CD4-positive, CD25-positive, alpha-beta regulatory T cell (primary cell): ENCODE data around the gene RPS28. TPM values are rescaled to one million over a fixed set of nuclear protein-coding genes. Genes with fewer than 3 reads are reported as not detected.

Experiments
- ATAC-seq, 2 donors: fragments of 150-1000 bp; cut with Tn5 transposase; one replicate each; pipeline ENCODE4 v1.10.0; 2021; ENCODE audit warnings: low read depth in 2 of 2, moderate number of reproducible peaks in 2 of 2, moderate library complexity in 1 of 2
- DNase-seq, 3 donors: peaks; one replicate each; pipeline versions ENCODE4 v3.0.0 to v3.0.0-alpha.2; 2012 to 2022; ENCODE audit warnings: mixed read lengths in 1 of 3
- H3K27ac ChIP-seq: one replicate; pipeline ENCODE4 v1.7.0; 2013; ENCODE audit warnings: mild to moderate bottlenecking, low read length; ENCODE audit not compliant: insufficient read depth, poor library complexity, severe bottlenecking
- H3K27me3 ChIP-seq: one replicate; pipeline ENCODE4 v1.7.0; 2013; ENCODE audit warnings: low read length; ENCODE audit not compliant: control insufficient read depth, insufficient read depth
- H3K36me3 ChIP-seq: one replicate; pipeline ENCODE4 v1.7.0; 2013; ENCODE audit warnings: mild to moderate bottlenecking, low read length, moderate library complexity; ENCODE audit not compliant: control insufficient read depth, insufficient read depth
- H3K4me1 ChIP-seq: 2 replicates; pipeline ENCODE4 v1.7.0; 2013; ENCODE audit warnings: mild to moderate bottlenecking, low read length; ENCODE audit not compliant: insufficient read depth, control insufficient read depth, poor library complexity, severe bottlenecking
- H3K4me3 ChIP-seq: one replicate; pipeline ENCODE4 v1.7.0; 2013; ENCODE audit warnings: low read depth, mild to moderate bottlenecking, low read length, moderate library complexity
- H3K9me3 ChIP-seq, 2 experiments: 1 replicate in 1 of 2; 2 replicates in 1 of 2; pipeline ENCODE4 v1.7.0; 2013; ENCODE audit warnings: low read length in 2 of 2, mild to moderate bottlenecking in 1 of 2, moderate library complexity in 1 of 2; ENCODE audit not compliant: control insufficient read depth in 2 of 2
- H3K27ac Mint-ChIP-seq, 3 donors: one replicate each; pipeline ENCODE4 v1.8.0; 2020 to 2022; ENCODE audit warnings: mild to moderate bottlenecking in 3 of 3, mixed read lengths in 3 of 3, moderate library complexity in 2 of 3
- H3K27me3 Mint-ChIP-seq: one replicate; pipeline ENCODE4 v1.8.0; 2022; ENCODE audit warnings: mild to moderate bottlenecking, mixed read lengths
- H3K36me3 Mint-ChIP-seq: one replicate; pipeline ENCODE4 v1.8.0; 2020; ENCODE audit warnings: mixed read lengths
- H3K4me1 Mint-ChIP-seq, 4 donors: one replicate each; pipeline ENCODE4 v1.8.0; 2020 to 2022; ENCODE audit warnings: mixed read lengths in 4 of 4, mild to moderate bottlenecking in 1 of 4
- H3K4me3 Mint-ChIP-seq, 4 donors: one replicate each; pipeline ENCODE4 v1.8.0; 2020 to 2022; ENCODE audit warnings: mild to moderate bottlenecking in 4 of 4, mixed read lengths in 4 of 4, moderate library complexity in 3 of 4
- H3K9me3 Mint-ChIP-seq, 7 donors: one replicate each; pipeline ENCODE4 v1.8.0; 2020 to 2022; ENCODE audit warnings: mixed read lengths in 7 of 7, mild to moderate bottlenecking in 3 of 7, moderate library complexity in 2 of 7
- polyA plus RNA-seq, 4 donors: library from polyadenylated mRNA; unstranded; fragments of 300-500 nt; fragmentation: Illumina TruSeq; gene quantifications; one replicate each; pipeline ENCODE4 v1.2.3, GENCODE V29; 2021
- total RNA-seq: library from RNA; stranded (reverse); gene quantifications from one replicate; pipeline ENCODE4 v1.2.3, GENCODE V29; 2022

The RPS28 gene
- total and polyA plus RNA-seq, 5 donors from 2014 or later = 1,925 to 3,295 (median 2,410) TPM

DNA sequence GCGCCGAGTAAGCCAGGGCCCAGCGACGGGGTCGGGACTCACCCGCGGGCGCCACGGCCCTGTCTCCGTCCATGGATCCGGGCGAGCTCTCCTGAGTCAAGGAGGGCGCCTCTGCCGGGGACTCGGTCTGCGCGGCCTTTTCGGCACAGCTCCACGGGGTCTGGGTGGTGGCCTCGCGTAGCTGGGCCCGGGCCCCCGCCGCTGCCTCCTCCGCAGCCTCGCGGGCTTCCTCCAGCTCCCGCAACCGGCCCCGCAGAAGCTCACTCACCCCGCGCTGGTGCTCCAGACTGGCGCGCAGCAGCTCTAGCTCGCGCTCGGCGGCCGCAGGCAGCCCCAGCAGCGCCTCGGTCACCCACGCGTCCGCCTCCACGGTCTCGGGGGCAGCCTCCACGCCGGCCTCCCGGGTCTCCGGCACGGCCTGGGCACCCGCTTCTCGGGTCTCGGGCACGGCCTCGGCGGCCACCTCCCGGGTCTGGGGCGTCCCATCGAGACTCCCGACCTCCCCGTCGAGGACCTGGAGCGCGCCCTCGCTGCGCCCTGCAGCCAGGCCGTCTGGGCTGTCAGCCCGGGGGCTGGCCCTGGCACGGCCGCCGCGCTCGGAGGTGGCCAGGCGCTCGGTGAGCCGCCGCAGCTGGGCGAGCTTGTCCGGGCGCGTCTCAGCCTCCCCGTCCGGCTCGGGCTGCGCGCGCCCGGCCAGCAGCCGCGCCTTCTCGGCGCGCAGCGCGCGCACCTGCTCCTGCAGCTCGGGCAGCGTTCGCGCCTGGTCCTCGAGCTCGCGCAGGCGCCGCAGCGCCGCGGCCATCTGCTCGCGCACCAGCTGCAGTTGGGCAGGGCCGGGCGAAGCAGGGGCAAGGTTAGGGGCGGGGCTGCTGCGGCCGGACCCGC lies 13.4 kb downstream of the RPS28 start:
- DNase-seq = peak in 1 of 3 donors; percentile 49
- no peak overlapping the region for H3K4me3 Mint-ChIP-seq
- H3K27me3 Mint-ChIP-seq = peaks cover 25% of the 10 kb centered on the region
- Histone ChIP-seq H3K27ac (no peak overlapping the region), H3K9me3 (no peaks in the 10 kb centered on the region), H3K4me1 (peaks cover 20% of the 10 kb centered on the region), H3K27me3 (no peaks in the 10 kb centered on the region), H3K36me3 (no peaks in the 10 kb centered on the region), H3K4me3 (no peak overlapping the region)
- peaks cover 0 to 4% (median 0%) of the 10 kb centered on the region in 7 donors for H3K9me3 Mint-ChIP-seq
- H3K36me3 Mint-ChIP-seq = peaks cover 3% of the 10 kb centered on the region
- H3K27ac Mint-ChIP-seq = no peak overlapping the region
- peaks cover 0 to 7% (median 2%) of the 10 kb centered on the region in 4 donors for H3K4me1 Mint-ChIP-seq
- ATAC-seq = peak; percentile 21 to 28

DNA sequence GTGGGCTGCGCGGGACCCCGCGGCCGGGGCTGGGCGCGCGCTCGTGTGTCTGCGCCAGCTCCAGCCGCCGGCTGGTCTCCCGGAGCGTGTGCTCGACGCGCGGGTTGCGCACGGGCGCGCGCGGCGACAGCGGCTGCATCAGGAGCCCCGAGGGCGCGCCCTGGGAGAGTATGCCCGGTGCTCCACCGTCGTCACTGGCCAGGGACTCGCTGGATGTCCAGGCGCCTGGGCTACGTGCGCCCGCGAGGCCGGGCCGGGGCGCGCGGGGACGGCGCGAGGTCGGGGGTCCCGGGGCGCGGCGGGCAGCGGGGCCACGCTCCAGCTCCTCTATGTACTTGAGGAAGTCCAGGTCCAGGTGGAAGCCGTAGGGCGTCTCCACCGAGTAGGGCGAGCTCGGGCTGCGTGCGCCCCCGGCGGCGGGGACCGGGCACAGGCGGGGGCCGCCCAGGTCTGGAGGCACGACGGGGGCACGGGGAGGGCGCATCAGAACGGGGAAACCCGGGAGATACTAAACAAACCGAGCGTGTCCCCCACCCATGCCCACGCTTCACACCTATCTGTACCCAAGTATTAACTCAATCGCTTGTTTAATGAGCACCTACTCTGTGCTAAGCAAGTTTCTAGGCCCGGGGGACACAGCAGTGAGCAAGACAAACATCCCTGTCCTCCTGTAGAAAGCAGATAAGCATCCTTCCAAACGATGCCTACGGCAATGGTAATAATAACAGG lies 14.2 kb downstream of the RPS28 start:
- ATAC-seq (peak in 1 of 2 donors; percentile 25), DNase-seq (peak in 2 of 3 donors; percentile 18 to 50)
- H3K4me3 Mint-ChIP-seq = peak overlapping the region in 2 of 4 donors; percentile 16 to 61
- H3K4me1 Mint-ChIP-seq = peaks cover 0 to 7% (median 4%) of the 10 kb centered on the region in 4 donors
- Histone ChIP-seq H3K27ac (no peak overlapping the region), H3K4me1 (peaks cover 20% of the 10 kb centered on the region), H3K36me3 (no peaks in the 10 kb centered on the region), H3K9me3 (no peaks in the 10 kb centered on the region), H3K27me3 (no peaks in the 10 kb centered on the region), H3K4me3 (no peak overlapping the region)
- H3K27ac Mint-ChIP-seq = no peak overlapping the region
- peaks cover 0 to 4% (median 0%) of the 10 kb centered on the region in 7 donors for H3K9me3 Mint-ChIP-seq
- H3K27me3 Mint-ChIP-seq = peaks cover 29% of the 10 kb centered on the region
- H3K36me3 Mint-ChIP-seq = peaks cover 3% of the 10 kb centered on the region

DNA sequence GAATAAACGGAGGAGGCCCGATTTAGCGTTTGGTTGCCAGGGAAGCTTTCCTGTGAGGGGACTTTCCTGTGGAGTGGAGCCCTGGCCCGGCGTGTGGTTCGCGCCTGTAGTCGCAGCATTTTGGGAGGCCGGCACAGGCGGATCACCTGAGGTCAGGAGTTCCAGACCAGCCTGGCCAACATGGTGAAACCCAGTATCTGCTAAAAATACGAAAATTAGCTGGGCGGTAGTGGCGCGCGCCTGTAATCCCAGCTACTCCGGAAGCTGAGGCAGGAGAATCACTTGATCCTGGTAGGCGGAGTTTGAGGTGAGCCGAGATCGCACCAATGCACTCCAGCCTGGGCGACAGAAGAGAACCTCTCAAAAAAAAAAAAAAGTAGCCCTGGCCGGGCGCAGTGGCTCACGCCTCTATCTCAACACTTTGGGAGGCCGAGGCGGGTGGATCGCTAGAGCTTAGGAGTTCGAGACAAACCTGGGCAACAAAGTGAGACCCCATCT lies 14.8 kb downstream of the RPS28 start:
- no peak overlapping the region for H3K27ac Mint-ChIP-seq
- no peak overlapping the region for H3K4me3 ChIP-seq
- no peak overlapping the region for H3K27ac ChIP-seq
- peak overlapping the region in 2 of 4 donors; percentile 16 to 61 for H3K4me3 Mint-ChIP-seq
- H3K9me3 Mint-ChIP-seq = peaks cover 0 to 4% (median 0%) of the 10 kb centered on the region in 7 donors
- no peaks in the 10 kb centered on the region for H3K9me3 ChIP-seq
- H3K27me3 Mint-ChIP-seq = peaks cover 34% of the 10 kb centered on the region
- peaks cover 3% of the 10 kb centered on the region for H3K36me3 Mint-ChIP-seq
- ATAC-seq (no peak), DNase-seq (no peak)
- H3K27me3 ChIP-seq = no peaks in the 10 kb centered on the region
- H3K4me1 Mint-ChIP-seq = peaks cover 0 to 9% (median 7%) of the 10 kb centered on the region in 4 donors
- H3K4me1 ChIP-seq = peaks cover 20% of the 10 kb centered on the region
- H3K36me3 ChIP-seq = no peaks in the 10 kb centered on the region

DNA sequence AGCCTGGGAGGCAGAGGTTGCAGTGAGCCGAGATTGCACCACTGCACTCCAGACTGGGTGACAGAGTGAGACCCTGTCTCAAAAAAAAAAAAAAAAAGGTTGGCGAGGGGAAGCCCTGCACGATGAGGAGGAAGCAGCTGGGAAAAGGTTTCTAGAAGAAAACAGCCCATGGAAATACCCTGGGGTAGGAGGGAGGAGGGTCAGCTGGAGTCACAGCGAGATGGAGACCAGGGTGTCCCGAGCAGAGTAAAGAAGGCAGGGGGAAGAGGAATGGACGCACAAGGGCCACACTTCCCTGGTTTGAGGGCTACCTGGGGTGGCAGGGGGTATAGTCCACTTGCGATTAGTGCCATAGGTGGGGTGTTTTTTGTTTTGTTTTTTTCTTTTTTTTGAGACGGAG lies 15.4 kb downstream of the RPS28 start:
- peaks cover 0 to 11% (median 7%) of the 10 kb centered on the region in 4 donors for H3K4me1 Mint-ChIP-seq
- Histone ChIP-seq H3K27ac (no peak overlapping the region), H3K36me3 (no peaks in the 10 kb centered on the region), H3K4me1 (peaks cover 20% of the 10 kb centered on the region), H3K27me3 (no peaks in the 10 kb centered on the region), H3K4me3 (no peak overlapping the region), H3K9me3 (no peaks in the 10 kb centered on the region)
- H3K36me3 Mint-ChIP-seq = peaks cover 3% of the 10 kb centered on the region
- H3K4me3 Mint-ChIP-seq = no peak overlapping the region
- no peak for DNase-seq
- H3K27me3 Mint-ChIP-seq = peaks cover 38% of the 10 kb centered on the region
- H3K27ac Mint-ChIP-seq = no peak overlapping the region
- H3K9me3 Mint-ChIP-seq = peaks cover 0 to 4% (median 0%) of the 10 kb centered on the region in 7 donors
- ATAC-seq = no peak

DNA sequence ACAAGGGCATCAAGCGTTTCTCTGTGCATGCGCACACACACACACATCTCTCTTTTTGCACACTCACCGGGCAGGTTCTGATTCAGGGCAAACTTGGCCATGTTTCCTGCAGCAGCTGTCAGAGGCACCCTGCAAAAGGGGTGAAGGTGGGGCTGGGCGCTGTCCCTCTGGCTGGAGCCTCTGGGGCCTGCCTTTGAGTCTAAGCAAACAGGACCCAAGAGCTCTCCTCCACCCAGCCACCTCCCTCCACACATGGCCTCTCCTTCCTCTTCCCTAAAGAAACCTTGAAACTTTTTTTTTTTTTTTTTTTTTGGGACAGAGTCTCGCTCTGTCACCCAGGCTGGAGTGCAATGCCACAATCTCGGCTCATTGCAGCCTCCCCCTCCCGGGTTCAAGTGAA lies 16.4 kb downstream of the RPS28 start:
- Mint-ChIP-seq H3K9me3 (peaks cover 0 to 4% (median 0%) of the 10 kb centered on the region in 7 donors), H3K4me1 (peaks cover 0 to 16% (median 9%) of the 10 kb centered on the region in 4 donors), H3K36me3 (peaks cover 3% of the 10 kb centered on the region), H3K27me3 (peaks cover 41% of the 10 kb centered on the region), H3K4me3 (no peak overlapping the region), H3K27ac (no peak overlapping the region)
- no peak for DNase-seq
- Histone ChIP-seq H3K36me3 (no peaks in the 10 kb centered on the region), H3K4me1 (peaks cover 27% of the 10 kb centered on the region), H3K4me3 (no peak overlapping the region), H3K9me3 (no peaks in the 10 kb centered on the region), H3K27ac (no peak overlapping the region), H3K27me3 (no peaks in the 10 kb centered on the region)
- ATAC-seq = no peak

DNA sequence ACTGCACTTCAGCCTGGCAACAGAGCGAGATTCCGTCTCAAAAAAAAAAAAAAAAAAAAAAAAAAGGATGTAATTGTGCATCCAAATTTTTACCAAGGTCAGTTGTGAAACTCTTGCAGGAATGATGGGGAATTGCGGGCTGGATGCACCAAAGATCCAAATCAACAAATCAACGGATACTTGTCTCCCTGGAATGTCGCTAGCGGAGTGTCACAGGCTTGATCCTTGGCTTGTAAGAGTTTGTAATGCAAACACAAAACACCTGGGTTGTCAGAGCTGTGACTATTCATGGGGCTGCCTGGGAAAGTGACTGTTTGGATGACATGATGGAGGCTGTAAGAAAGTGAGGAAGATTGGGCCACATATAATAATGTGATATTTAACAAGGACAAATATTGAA lies 17.5 kb downstream of the RPS28 start:
- no peak for DNase-seq
- no peak for ATAC-seq
- Histone ChIP-seq H3K9me3 (no peaks in the 10 kb centered on the region), H3K4me1 (peaks cover 37% of the 10 kb centered on the region), H3K27me3 (no peaks in the 10 kb centered on the region), H3K4me3 (no peak overlapping the region), H3K36me3 (no peaks in the 10 kb centered on the region), H3K27ac (no peak overlapping the region)
- H3K27me3 Mint-ChIP-seq = peaks cover 44% of the 10 kb centered on the region
- H3K9me3 Mint-ChIP-seq = peaks cover 0 to 6% (median 0%) of the 10 kb centered on the region in 7 donors
- H3K27ac Mint-ChIP-seq = no peak overlapping the region
- peaks cover 0 to 21% (median 10%) of the 10 kb centered on the region in 4 donors for H3K4me1 Mint-ChIP-seq
- no peak overlapping the region for H3K4me3 Mint-ChIP-seq
- H3K36me3 Mint-ChIP-seq = peaks cover 3% of the 10 kb centered on the region

DNA sequence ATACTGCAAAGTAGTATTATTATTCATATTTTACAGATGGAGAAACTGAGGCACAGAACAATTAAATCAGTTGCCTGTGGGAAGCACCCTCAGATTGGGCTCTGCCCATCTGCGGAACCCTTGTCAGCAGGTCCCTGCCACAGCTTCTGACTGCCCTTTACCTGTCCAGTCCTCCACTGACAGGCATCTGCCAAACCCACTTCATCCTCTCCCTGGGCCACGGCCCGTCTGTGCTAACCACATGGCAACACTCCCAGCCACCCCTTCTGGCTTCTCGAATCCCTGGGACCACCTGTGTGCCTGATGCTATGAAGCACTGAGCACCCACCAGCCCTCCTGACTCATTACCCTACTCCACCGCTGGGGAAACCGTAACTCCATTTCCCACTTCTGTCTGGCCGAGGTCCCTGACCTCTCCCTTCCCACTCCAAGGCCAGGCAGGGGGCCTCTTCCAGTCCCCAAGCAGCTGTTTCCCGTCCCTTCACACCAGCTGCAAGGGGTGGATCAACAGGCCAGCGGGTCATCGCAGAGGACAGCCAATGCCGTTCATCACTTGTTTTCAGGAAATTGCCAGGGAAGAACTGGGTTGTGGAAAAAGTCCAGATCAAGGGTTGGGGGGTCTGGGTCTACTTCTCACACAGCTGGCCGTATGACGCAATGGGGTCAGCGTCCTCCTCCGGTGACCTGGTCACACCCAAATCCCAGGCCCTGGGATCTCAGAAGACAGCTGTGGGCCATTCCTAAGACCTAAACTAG lies 19.2 kb downstream of the RPS28 start:
- Histone ChIP-seq H3K4me3 (no peak overlapping the region), H3K4me1 (peaks cover 23% of the 10 kb centered on the region), H3K27me3 (no peaks in the 10 kb centered on the region), H3K36me3 (no peaks in the 10 kb centered on the region), H3K9me3 (no peaks in the 10 kb centered on the region), H3K27ac (no peak overlapping the region)
- Mint-ChIP-seq H3K27ac (no peak overlapping the region), H3K27me3 (peaks cover 50% of the 10 kb centered on the region), H3K4me1 (peaks cover 0 to 23% (median 11%) of the 10 kb centered on the region in 4 donors), H3K9me3 (peaks cover 0 to 6% (median 0%) of the 10 kb centered on the region in 7 donors), H3K36me3 (peaks cover 3% of the 10 kb centered on the region), H3K4me3 (peak overlapping the region in 1 of 4 donors; percentile 66)
- DNase-seq (no peak), ATAC-seq (no peak)
